Activated T-helper 1 cell treated with anti-CD3 and anti-CD28 coated beads, Interleukin-2, amount 50 U/mL, for 16 hours (primary cell): ENCODE measurements around the gene RBM19.
"Not testable (repeated sequence)": the region's sequence is repeated elsewhere in the genome, so short reads cannot be mapped to it uniquely, and the experiment has no call there.

Experiments used
- DNase-seq, 2 donors: peaks; one replicate each; pipeline ENCODE4 v3.0.0-alpha.2; 2020; ENCODE audit warnings: low read depth in 1 of 2, low spot score in 1 of 2

Gene RBM19

GRCh38 chr12:113907446-113908180, 58.5 kb downstream of the RBM19 start:
- no peak for DNase-seq

- no peak for DNase-seq
These were observed 59.5 kb downstream of the RBM19 start for GRCh38 chr12:113906411-113907200.

- DNase-seq = no peak
These were observed 60.3 kb downstream of the RBM19 start for GRCh38 chr12:113905829-113906228.

GRCh38 chr12:113903381-113903863, 62.7 kb downstream of the RBM19 start:
- DNase-seq = no peak

GRCh38 chr12:113901319-113901718, 64.8 kb downstream of the RBM19 start:
- DNase-seq = not testable (repeated sequence)

GRCh38 chr12:113900716-113901115, 65.4 kb downstream of the RBM19 start:
- DNase-seq = no peak

- no peak for DNase-seq
These were observed 66.3 kb downstream of the RBM19 start for GRCh38 chr12:113899561-113900471.

- no peak for DNase-seq
These were observed 67.0 kb downstream of the RBM19 start for GRCh38 chr12:113899042-113899560.

GRCh38 chr12:113898466-113898865, 67.7 kb downstream of the RBM19 start:
- no peak for DNase-seq

- DNase-seq = no peak
These were observed 68.7 kb downstream of the RBM19 start for GRCh38 chr12:113897406-113897805.

GRCh38 chr12:113896841-113897240, 69.3 kb downstream of the RBM19 start:
- DNase-seq = no peak

GRCh38 chr12:113896194-113896593, 69.9 kb downstream of the RBM19 start:
- DNase-seq = no peak

- no peak for DNase-seq
These were observed 70.9 kb downstream of the RBM19 start for GRCh38 chr12:113895176-113895575.

GRCh38 chr12:113894697-113895096, 71.4 kb downstream of the RBM19 start:
- no peak for DNase-seq

- no peak for DNase-seq
These were observed 72.9 kb downstream of the RBM19 start for GRCh38 chr12:113893221-113893620.

- no peak for DNase-seq
These were observed 73.6 kb downstream of the RBM19 start for GRCh38 chr12:113892556-113892955.

- DNase-seq = no peak
These were observed 74.2 kb downstream of the RBM19 start for GRCh38 chr12:113891739-113892520.

GRCh38 chr12:113891167-113891692, 74.9 kb downstream of the RBM19 start:
- no peak for DNase-seq

GRCh38 chr12:113889891-113890581, 76.1 kb downstream of the RBM19 start:
- no peak for DNase-seq
